ENCODE data around the gene BNIP3.

GRCh38 chr10:131997366-131998049 lies 15.8 kb upstream of the BNIP3 start:
- TF ChIP-seq POLR2A (IDR thresholded peaks at IDR 0.05; ENCODE audit: low read length) (no peak), GATA1 (IDR thresholded peaks at IDR 0.05; ENCODE audit: low read depth, low read length) (no peak)
